Bone marrow (tissue), 2 donors: ENCODE measurements around the gene NOC3L.

ENCODE experiments used
- DNase-seq, 2 donors: peaks; one replicate each; lab custom pipeline; 2025; lab: John Stamatoyannopoulos, UW

NOC3L gene

DNA sequence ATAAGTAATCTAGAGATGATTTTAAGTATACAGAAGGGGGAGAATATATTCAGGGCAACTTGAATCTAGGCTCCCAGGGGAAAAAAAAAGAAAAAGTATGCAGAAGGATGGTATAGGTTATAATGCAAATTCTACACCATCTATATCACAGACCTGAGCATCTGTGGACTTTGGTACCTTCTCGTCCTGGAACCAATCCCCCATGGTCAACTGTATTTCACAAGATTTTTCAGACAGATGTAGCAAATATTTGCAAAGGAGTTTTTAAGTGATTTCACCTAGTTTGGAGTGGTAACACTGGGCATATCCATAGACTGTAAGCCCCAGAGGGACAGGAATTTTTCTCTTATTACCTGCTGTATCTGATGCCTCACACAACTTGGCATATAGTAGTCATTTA, 58.8 kb downstream of the NOC3L start:
- DNase-seq = no peak

DNA sequence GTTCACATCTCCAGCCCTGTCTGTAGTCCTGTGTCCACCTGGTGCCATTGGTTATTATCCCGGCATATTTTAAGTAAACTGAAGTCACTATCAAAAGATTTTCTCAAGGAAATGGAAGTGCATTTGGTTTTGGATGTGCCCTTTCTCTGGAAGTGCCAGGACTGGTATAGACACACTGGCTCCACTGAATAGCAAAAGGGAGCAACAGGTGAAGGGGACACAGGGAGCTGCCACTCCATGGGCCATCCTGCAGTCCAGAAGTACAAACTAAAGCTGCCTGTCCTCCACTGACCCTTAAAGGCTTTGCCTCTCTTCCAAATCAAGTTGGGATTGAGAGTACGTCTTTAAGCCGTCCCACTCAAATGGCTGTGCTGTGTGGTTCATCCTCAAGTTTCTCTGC, 62.7 kb downstream of the NOC3L start:
- DNase-seq = no peak

DNA sequence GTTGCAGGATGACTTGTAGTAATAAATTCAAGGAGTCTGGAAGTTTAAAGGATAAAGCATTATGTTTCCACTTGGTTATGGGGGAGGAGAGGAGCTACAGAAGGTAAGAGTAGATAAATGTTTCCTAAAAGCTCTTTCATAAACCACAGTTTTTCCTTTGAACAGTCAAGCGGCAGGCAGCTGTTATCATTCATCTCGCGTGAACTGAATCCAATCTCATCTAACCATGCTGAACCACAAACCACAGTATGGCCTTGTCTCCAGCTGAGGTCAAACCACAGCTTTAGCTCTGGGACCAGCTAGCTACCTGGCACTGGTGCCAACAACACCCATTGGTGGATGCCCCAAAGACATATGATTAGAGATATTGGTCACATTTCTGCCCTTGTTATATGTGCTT, 63.3 kb downstream of the NOC3L start:
- no peak for DNase-seq

DNA sequence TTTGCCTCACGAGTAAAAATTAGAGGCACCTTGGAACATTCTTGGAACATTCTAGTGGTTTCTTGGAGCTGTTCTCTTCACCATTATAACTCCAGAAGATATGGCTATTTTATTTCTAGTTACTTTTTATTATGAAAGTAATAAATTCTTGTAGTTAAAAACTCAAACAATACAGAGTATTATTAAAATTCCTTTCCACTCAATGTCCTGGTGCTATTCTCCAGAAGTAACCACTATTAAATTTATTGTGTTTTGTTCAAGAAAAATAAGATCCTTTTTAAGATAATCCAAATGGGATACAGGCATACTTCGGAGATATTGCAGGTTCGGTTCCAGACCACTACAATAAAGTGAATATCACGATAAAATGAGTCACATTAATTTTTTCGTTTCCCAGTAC, 68.6 kb downstream of the NOC3L start:
- no peak for DNase-seq

DNA sequence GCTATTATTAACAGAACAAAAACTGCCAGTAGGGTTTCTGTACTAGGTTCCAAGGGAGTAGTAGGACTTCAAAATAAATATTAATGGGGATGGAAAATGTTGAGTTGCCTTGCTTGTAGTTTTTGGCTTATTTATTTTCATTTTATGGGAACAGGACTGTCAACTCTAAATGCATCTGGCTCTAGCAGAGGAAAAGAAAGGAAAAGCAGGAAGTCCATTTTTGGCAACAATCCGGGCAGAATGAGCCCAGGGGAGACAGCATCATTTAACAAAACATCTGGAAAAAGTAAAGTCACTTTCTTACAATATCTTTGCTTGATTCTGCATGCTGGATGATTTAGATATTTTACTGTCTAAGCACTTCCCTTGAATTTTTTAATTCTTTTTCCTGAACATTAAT, 69.4 kb downstream of the NOC3L start:
- DNase-seq = no peak

DNA sequence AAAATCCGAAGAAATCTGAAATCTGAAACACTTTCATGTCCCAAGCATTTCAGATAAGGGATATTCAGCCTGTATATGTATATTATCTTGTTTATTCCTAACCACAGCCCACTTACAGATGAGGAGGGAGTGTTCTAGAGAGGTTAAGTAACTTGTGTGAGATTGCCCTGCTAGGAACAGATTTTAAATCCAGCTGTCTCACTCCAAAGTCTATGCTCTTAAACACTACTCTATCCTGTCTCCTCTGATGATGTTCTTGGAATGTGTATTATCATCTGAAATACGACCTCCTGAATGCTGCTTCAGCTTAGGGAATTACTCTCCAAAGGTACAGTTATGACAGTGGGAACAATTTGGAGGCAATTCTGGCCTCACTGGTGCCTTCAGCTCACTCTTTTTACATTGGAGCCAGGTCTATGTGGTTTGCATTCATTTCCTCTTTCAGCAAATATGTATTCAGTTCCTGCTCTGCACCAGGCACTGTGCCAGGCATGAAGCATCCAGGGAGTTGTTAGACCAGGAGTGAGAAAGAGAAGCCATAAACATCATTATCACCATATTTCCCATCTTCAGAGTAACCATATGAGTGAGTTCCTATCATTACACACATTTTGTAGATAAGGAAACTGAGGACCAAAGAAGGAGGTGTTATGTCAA, 70.2 kb downstream of the NOC3L start:
- no peak for DNase-seq

DNA sequence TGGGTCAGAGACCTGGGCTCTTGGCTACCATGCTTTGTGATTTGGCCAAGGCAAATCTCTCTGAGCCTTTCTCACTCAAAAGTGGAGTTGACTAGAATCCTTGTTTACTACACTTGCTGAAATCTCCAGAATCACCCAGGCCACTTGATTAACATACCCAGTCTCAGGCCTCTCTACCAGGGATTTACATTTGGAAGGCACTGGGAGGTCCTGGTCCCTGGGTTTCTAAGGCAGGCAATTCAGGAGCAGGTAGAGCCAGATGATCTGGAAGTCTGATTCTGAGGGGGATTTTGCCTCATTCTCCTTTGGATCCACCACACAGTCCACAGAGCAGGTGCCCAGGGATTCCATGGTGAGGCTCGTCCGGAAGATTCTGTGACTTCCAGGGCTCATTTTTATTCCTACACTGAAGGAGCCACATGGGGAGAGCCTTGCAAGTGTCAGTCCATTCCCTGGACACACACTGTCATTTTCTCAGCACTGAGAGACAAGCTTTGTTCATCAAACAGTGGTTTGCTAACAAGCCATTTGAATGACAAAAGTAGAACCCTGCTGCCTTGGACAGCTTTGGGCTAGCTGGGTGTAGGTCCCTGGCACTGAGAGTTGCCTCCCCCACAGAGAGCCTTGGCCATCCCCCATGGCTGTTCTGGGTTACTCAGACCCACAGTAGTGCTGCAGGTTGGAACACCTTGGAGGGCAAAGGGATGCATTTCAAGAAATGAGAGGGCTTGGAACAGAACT, 74.2 kb downstream of the NOC3L start:
- no peak for DNase-seq

DNA sequence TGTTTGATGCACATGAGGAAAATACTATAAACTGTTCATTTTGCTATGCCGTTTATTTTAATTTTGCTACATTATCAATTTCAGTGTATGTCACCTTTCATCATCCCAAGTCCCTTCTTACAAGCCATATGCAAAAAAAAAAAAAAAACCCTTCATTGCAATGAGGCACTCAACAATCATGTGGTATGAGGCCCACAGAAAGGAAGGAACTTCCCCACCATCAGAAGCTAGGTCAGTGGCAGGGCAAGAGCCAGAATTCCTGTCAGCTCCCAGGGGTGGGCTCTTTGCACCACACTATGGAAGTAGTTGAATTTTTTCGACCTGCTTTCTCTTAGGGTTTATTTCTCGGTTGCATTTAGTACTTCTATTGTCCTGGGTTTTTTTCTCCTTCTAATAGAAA, 75.4 kb downstream of the NOC3L start:
- no peak for DNase-seq

DNA sequence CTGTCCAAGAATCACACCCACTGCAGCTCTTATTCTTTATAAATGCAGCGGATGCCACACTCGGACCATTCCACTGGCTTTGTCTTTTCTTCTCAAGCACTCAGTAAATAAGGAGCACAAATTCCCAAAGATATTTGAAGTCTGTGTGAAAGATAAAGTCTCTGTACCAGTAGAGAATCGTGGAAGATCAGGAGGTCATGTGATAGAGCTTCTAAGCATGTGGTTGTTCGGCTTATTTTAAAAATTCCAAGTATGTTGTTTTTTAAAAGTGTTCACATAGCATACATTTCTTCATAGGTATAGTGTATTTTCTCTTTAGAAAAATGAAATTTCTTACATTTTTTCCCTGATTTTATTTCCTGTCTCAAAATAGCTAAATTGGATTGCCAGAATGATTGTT, 75.8 kb downstream of the NOC3L start:
- DNase-seq = no peak

DNA sequence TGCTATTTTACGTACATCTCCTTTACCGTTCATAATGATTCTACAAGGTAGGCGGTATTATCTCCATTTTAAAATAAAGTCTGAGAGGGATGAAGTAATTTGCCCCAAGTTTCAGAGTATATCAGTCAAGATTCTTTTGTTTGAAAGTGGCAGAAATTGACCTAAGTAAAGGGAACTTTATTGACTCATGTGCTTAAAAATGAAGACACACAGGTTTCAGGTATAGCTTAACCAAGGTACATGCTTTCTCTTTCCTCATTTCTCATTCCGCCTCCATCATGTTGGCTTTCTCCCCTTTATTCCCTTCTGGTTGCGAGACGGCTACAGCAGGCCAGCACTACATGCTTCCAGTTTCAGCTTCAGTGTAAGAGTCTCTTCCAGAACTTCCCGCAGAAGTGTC, 77.5 kb downstream of the NOC3L start:
- DNase-seq = no peak
